ENCODE measurements around the gene FAH.

Gene FAH

GRCh38 chr15:80109388-80109787 lies 43.4 kb upstream of the FAH start:
- Histone ChIP-seq H3K27ac (ENCODE audit: low read depth, low read length) (no peak overlapping the region), H4K20me1 (ENCODE audit: control insufficient read depth, insufficient read depth, low read depth, low read length) (peaks cover 10% of the 10 kb centered on the region; the same call in 1 of the 2 replicates), H3K79me2 (ENCODE audit: control insufficient read depth, low read length) (peaks cover 90% of the 10 kb centered on the region), H3K36me3 (ENCODE audit: control insufficient read depth, low read length) (peaks cover 5% of the 10 kb centered on the region; the same call in 1 of the 2 replicates), H3F3A (ENCODE audit: control insufficient read depth, insufficient read depth) (no peaks in the 10 kb centered on the region), H3K4me2 (ENCODE audit: low read length) (no peak overlapping the region), H3K27me3 (ENCODE audit: control insufficient read depth, low read length) (no peaks in the 10 kb centered on the region), H3K9me2 (replicated peaks; ENCODE audit: control insufficient read depth, low read length) (no peaks in the 10 kb centered on the region), H3K4me1 (ENCODE audit: control insufficient read depth, low read length) (peaks cover 17% of the 10 kb centered on the region), H3K9me3 (ENCODE audit: control insufficient read depth, insufficient read depth, low read length) (no peaks in the 10 kb centered on the region), H3K4me3 (ENCODE audit: low read length) (no peak overlapping the region)
- no peak for TF ChIP-seq EZH2phosphoT487 (IDR thresholded peaks at IDR 0.05; ENCODE audit: borderline replicate concordance, low read length)
- no peak for TF ChIP-seq CTCF (IDR thresholded peaks at IDR 0.05; ENCODE audit: low read depth, low read length, poor library complexity, severe bottlenecking)

GRCh38 chr15:80110920-80111319 lies 41.9 kb upstream of the FAH start:
- Histone ChIP-seq H3K27ac (ENCODE audit: low read depth, low read length) (no peak overlapping the region), H3K4me3 (ENCODE audit: low read length) (no peak overlapping the region), H3K36me3 (ENCODE audit: control insufficient read depth, low read length) (peaks cover 4% of the 10 kb centered on the region), H4K20me1 (ENCODE audit: control insufficient read depth, insufficient read depth, low read depth, low read length) (no peaks in the 10 kb centered on the region; the same call in 1 of the 2 replicates), H3K9me2 (replicated peaks; ENCODE audit: control insufficient read depth, low read length) (no peaks in the 10 kb centered on the region), H3F3A (ENCODE audit: control insufficient read depth, insufficient read depth) (no peaks in the 10 kb centered on the region), H3K9me3 (ENCODE audit: control insufficient read depth, insufficient read depth, low read length) (no peaks in the 10 kb centered on the region), H3K27me3 (ENCODE audit: control insufficient read depth, low read length) (no peaks in the 10 kb centered on the region), H3K79me2 (ENCODE audit: control insufficient read depth, low read length) (peaks cover 90% of the 10 kb centered on the region), H3K4me2 (ENCODE audit: low read length) (no peak overlapping the region), H3K4me1 (ENCODE audit: control insufficient read depth, low read length) (peaks cover 2% of the 10 kb centered on the region)
- TF ChIP-seq EZH2phosphoT487 (IDR thresholded peaks at IDR 0.05; ENCODE audit: borderline replicate concordance, low read length) (no peak), CTCF (IDR thresholded peaks at IDR 0.05; ENCODE audit: low read depth, low read length, poor library complexity, severe bottlenecking) (no peak)

GRCh38 chr15:80114114-80114513 lies 38.7 kb upstream of the FAH start:
- H3K79me2 ChIP-seq (ENCODE audit: control insufficient read depth, low read length) = peaks cover 86% of the 10 kb centered on the region

More at GRCh38 chr15:80114114-80114513, 38.7 kb upstream of the FAH start:
- H3K36me3 ChIP-seq (ENCODE audit: control insufficient read depth, low read length) = peaks cover 4% of the 10 kb centered on the region
- no peaks in the 10 kb centered on the region for H3K4me1 ChIP-seq (ENCODE audit: control insufficient read depth, low read length)
- no peak overlapping the region for H3K4me3 ChIP-seq (ENCODE audit: low read length)
- no peak overlapping the region for H3K4me2 ChIP-seq (ENCODE audit: low read length)
- no peaks in the 10 kb centered on the region for H3K9me2 ChIP-seq (replicated peaks; ENCODE audit: control insufficient read depth, low read length)
- H3K27ac ChIP-seq (ENCODE audit: low read depth, low read length) = no peak overlapping the region
- H3F3A ChIP-seq (ENCODE audit: control insufficient read depth, insufficient read depth) = no peaks in the 10 kb centered on the region
- H4K20me1 ChIP-seq (ENCODE audit: control insufficient read depth, insufficient read depth, low read depth, low read length) = no peaks in the 10 kb centered on the region; the same call in 1 of the 2 replicates
- TF ChIP-seq CTCF (IDR thresholded peaks at IDR 0.05; ENCODE audit: low read depth, low read length, poor library complexity, severe bottlenecking) = no peak
- no peak for TF ChIP-seq EZH2phosphoT487 (IDR thresholded peaks at IDR 0.05; ENCODE audit: borderline replicate concordance, low read length)
- no peaks in the 10 kb centered on the region for H3K9me3 ChIP-seq (ENCODE audit: control insufficient read depth, insufficient read depth, low read length)
- H3K27me3 ChIP-seq (ENCODE audit: control insufficient read depth, low read length) = no peaks in the 10 kb centered on the region

Data from DOHH2 (cell line).